Spinal cord (tissue), 10 donors: ENCODE data around the gene ANKS1B. TPM values are rescaled to one million over a fixed set of nuclear protein-coding genes. Genes with fewer than 3 reads are reported as not detected.
"Not testable (repeated sequence)": the region's sequence is repeated elsewhere in the genome, so short reads cannot be mapped to it uniquely, and the experiment has no call there.

Experiments
- DNase-seq, 6 donors: peaks; one replicate each; pipeline versions ENCODE4 v3.0.0 to v3.0.0-alpha.2; 2013 to 2015; ENCODE audit warnings: low spot score in 6 of 6, low read depth in 4 of 6
- H3K27ac ChIP-seq: one replicate; pipeline ENCODE4 v1.5.1; 2013; ENCODE audit warnings: low read depth, low read length, control low read depth
- H3K27me3 ChIP-seq: one replicate; pipeline ENCODE4 v1.6.1; 2013; ENCODE audit warnings: low read length; ENCODE audit not compliant: control insufficient read depth, insufficient read depth
- H3K36me3 ChIP-seq: one replicate; pipeline ENCODE4 v1.6.1; 2013; ENCODE audit warnings: low read length; ENCODE audit not compliant: control insufficient read depth, insufficient read depth
- H3K4me1 ChIP-seq: one replicate; pipeline ENCODE4 v1.6.1; 2013; ENCODE audit warnings: low read length; ENCODE audit not compliant: control insufficient read depth, insufficient read depth
- H3K4me3 ChIP-seq: one replicate; pipeline ENCODE4 v1.5.1; 2013; ENCODE audit warnings: low read depth, low read length, control low read depth
- H3K9me3 ChIP-seq: one replicate; pipeline ENCODE4 v1.6.1; 2013; ENCODE audit warnings: low read length; ENCODE audit not compliant: control insufficient read depth, insufficient read depth
- WGBS: methylation state at CpG from one replicate; pipeline ENCODE4 v1.1.5; 2013; ENCODE audit warnings: missing lambda C conversion rate; ENCODE audit not compliant: insufficient coverage; 5-methylcytosine and 5-hydroxymethylcytosine counted together
- polyA plus RNA-seq, 2 donors: library from polyadenylated mRNA; unstranded; fragments of 120-200 nt; gene quantifications; one replicate each; pipeline ENCODE4 v1.2.1, GENCODE V29; 2013; ENCODE audit not compliant: insufficient read length in 2 of 2
- total RNA-seq, 2 donors: library from RNA; depleted of rRNA in 1 of 2; stranded (reverse); fragments of 120-200 nt in 1 of 2; fragments of >200 nt in 1 of 2; gene quantifications; one replicate each; pipeline versions ENCODE4 v1.2.3 to v1.2.4, GENCODE V29; 2013 to 2014
- donor health status: healthy.

ANKS1B gene
- total and polyA plus RNA-seq, 4 donors = 89.5 to 131 (median 108) TPM

- no CpG with 5 or more reads among the region's 2 CpGs for WGBS
- Histone ChIP-seq H3K27me3 (no peaks in the 10 kb centered on the region), H3K36me3 (peaks cover 6% of the 10 kb centered on the region), H3K4me1 (no peaks in the 10 kb centered on the region), H3K9me3 (no peaks in the 10 kb centered on the region), H3K4me3 (no peak overlapping the region), H3K27ac (no peak overlapping the region)
- no peak for DNase-seq
Observed at GRCh38 chr12:99644629-99645028, 340.1 kb downstream of the ANKS1B start.

- no peaks in the 10 kb centered on the region for H3K4me1 ChIP-seq
- H3K9me3 ChIP-seq = no peaks in the 10 kb centered on the region
- peak in 2 of 6 donors; percentile 2 to 69 for DNase-seq
- no peak overlapping the region for H3K27ac ChIP-seq
- H3K36me3 ChIP-seq = no peaks in the 10 kb centered on the region
- no peak overlapping the region for H3K4me3 ChIP-seq
- WGBS = no CpG with 5 or more reads among the region's 2 CpGs
- no peaks in the 10 kb centered on the region for H3K27me3 ChIP-seq
Observed at GRCh38 chr12:99627459-99627858, 357.3 kb downstream of the ANKS1B start.

DNA sequence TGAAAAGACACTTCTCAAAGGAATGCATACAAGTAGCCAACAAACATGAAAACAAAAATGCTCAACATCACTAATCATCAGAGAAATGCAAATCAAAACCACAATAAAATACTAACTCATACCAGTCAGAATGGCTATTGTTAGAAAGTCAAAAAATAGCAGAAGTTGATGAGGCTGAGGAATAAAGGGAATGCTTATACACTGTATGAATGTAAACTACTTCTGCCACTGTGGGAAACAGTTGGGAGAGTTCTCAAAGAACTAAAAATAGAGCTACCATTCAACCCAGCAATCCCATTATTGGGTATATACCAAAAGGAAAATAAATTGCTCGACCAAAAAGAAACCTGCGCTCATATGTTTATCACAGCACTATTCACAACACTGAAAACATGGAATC lies 360.1 kb downstream of the ANKS1B start:
- H3K27me3 ChIP-seq, H3K27ac ChIP-seq, H3K36me3 ChIP-seq, H3K9me3 ChIP-seq, H3K4me3 ChIP-seq, H3K4me1 ChIP-seq, DNase-seq: not testable (repeated sequence)
- WGBS = no CpG with 5 or more reads among the region's 2 CpGs

GRCh38 chr12:99620159-99620479 lies 364.6 kb downstream of the ANKS1B start:
- H3K36me3 ChIP-seq = no peaks in the 10 kb centered on the region
- peaks cover 10% of the 10 kb centered on the region for H3K9me3 ChIP-seq
- H3K27me3 ChIP-seq = no peaks in the 10 kb centered on the region
- H3K27ac ChIP-seq = no peak overlapping the region
- H3K4me1 ChIP-seq = no peaks in the 10 kb centered on the region
- H3K4me3 ChIP-seq = no peak overlapping the region
- no peak for DNase-seq

DNA sequence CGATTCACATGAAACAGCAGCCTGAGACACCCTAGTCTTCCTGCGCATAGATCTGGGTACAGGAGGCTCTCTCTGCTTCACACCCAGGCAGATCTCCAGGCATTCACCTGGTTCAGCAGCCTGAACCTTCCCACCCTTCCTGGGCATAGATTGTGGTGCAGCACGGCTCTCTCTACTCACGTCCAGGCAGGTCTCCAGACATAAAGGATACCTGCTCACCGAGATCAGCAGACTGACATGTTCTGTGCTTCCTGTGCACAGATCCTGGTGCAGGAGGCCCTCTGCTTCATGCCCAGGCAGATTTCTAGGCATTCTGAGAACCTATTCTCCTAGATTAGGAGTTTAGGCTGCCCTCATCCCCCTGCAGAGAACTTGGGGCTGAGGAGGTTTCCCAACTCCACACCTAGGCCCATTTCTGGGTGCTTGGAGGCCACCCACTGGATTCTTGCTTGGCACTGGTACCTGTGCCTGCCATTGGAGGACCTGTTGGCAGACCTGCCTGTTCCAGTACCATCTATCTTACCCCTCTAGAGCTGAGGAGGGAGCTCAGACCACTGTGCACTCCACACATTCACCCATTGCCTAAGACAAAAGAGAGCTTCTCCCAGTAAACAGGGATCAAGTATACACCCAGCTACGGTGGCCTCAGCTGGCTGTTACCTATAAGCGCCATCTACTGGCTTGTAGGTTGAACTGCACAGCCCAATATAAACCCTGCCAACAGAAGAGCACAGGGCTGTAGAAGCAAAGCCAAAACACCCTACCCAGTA lies 365.2 kb downstream of the ANKS1B start:
- no peak overlapping the region for H3K27ac ChIP-seq
- WGBS = 83% methylated on average over 6 of the region's 7 CpGs
- H3K9me3 ChIP-seq = peaks cover 10% of the 10 kb centered on the region
- no peaks in the 10 kb centered on the region for H3K4me1 ChIP-seq
- H3K27me3 ChIP-seq = no peaks in the 10 kb centered on the region
- DNase-seq = no peak
- no peak overlapping the region for H3K4me3 ChIP-seq
- no peaks in the 10 kb centered on the region for H3K36me3 ChIP-seq

DNA sequence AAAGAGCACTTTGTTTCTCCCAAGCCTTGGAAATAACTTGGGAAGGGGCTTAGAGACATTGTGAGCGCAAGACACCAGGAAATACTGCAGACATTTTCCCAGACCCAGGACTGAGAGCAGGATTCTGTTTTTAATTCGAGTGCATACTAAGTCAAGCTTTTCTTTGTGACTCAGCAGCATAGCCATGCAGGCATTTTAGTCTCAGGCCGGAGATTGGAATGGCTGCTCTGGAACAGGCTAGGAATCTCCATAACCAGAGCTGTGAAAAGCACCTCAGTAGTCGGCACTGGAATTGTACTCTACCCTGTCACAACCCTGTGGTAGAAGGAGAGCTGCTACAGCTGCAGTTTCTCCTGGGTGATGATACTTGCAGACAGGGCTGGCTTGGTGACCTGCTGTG lies 366.1 kb downstream of the ANKS1B start:
- WGBS = 93% methylated on average over 3 of the region's 4 CpGs
- no peak for DNase-seq
- Histone ChIP-seq H3K9me3 (peaks cover 10% of the 10 kb centered on the region), H3K4me3 (no peak overlapping the region), H3K27ac (no peak overlapping the region), H3K27me3 (no peaks in the 10 kb centered on the region), H3K36me3 (no peaks in the 10 kb centered on the region), H3K4me1 (no peaks in the 10 kb centered on the region)

DNA sequence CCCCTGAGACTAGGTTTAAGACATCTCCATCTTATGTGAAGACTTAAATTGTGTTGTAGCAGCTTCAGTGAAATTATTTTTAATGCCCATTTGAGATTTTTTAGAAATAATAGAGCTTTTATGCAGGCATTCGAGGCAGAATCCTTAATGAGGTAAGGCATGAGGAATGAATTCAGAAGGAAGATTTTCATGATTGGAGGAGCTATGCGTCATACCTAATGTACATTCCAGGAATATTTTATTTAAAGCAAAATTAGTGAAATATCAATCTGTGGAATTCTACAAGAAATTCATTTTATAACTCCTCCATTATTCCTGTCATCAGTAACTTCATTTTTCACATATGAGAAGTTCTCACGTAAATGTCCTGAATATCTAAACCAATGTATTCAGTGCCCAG lies 373.1 kb downstream of the ANKS1B start:
- Histone ChIP-seq H3K27ac (no peak overlapping the region), H3K4me1 (no peaks in the 10 kb centered on the region), H3K27me3 (no peaks in the 10 kb centered on the region), H3K36me3 (no peaks in the 10 kb centered on the region), H3K4me3 (no peak overlapping the region), H3K9me3 (peaks cover 2% of the 10 kb centered on the region)
- peak in 1 of 6 donors; percentile 21 for DNase-seq
- WGBS = no CpG with 5 or more reads among the region's 3 CpGs

GRCh38 chr12:99611117-99611516 lies 373.6 kb downstream of the ANKS1B start:
- no peaks in the 10 kb centered on the region for H3K27me3 ChIP-seq
- H3K9me3 ChIP-seq = no peaks in the 10 kb centered on the region
- H3K27ac ChIP-seq = no peak overlapping the region
- no peak for DNase-seq
- H3K4me3 ChIP-seq = no peak overlapping the region
- no peaks in the 10 kb centered on the region for H3K4me1 ChIP-seq
- no peaks in the 10 kb centered on the region for H3K36me3 ChIP-seq
- no CpG with 5 or more reads among the region's 3 CpGs for WGBS

GRCh38 chr12:99609455-99610181 lies 375.1 kb downstream of the ANKS1B start:
- no peaks in the 10 kb centered on the region for H3K9me3 ChIP-seq
- H3K27me3 ChIP-seq = no peaks in the 10 kb centered on the region
- DNase-seq = peak in 2 of 6 donors; percentile 9 to 33
- H3K4me1 ChIP-seq = no peaks in the 10 kb centered on the region
- no peaks in the 10 kb centered on the region for H3K36me3 ChIP-seq
- WGBS = 44% methylated on average over 3 of the region's 7 CpGs
- H3K4me3 ChIP-seq = no peak overlapping the region
- no peak overlapping the region for H3K27ac ChIP-seq

DNA sequence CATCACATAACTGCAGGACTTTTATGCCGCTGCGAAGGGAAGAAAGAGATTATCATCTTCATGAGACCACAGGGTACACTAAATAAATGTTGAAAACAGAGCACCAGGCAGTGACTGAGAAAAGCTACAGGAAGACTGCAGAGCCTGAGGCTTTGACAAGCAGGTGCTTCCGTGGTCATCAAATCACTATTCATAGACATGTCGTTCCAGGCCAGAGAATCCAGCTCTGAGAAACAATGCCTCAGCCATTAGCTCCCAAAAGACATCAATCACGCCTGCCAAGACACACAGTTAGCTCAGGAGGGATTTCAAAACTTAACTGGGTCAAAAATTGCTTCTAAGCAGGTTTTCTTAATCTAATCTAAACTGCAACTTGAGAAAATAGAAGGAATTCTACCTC lies 384.3 kb downstream of the ANKS1B start:
- 16% methylated on average over 3 of the region's 5 CpGs for WGBS
- Histone ChIP-seq H3K4me3 (no peak overlapping the region), H3K27ac (no peak overlapping the region), H3K9me3 (no peaks in the 10 kb centered on the region), H3K36me3 (no peaks in the 10 kb centered on the region), H3K4me1 (no peaks in the 10 kb centered on the region), H3K27me3 (no peaks in the 10 kb centered on the region)
- peak in 2 of 6 donors; percentile 6 to 76 for DNase-seq
